ENCODE data around the gene FXR2. TPM values are rescaled to one million over a fixed set of nuclear protein-coding genes. Genes with fewer than 3 reads are reported as not detected.

Gene FXR2
- total RNA-seq, 1 experiment from 2014 or later: 61.5 TPM

GRCh38 chr17:7636163-7636562, 21.5 kb upstream of the FXR2 start:
- no peak overlapping the region for H2AFZ ChIP-seq
- no peak overlapping the region for H3K4me3 ChIP-seq
- BruUV-seq (replicated peaks): no TSS peak
- TF ChIP-seq EZH2 (IDR thresholded peaks at IDR 0.05; ENCODE audit: low read depth) (no peak), CTCF (conservative IDR thresholded peaks at IDR 0.05) (no peak)
- ChIA-PET CTCF (no interaction called here), POLR2A (ENCODE audit: unreplicated experiment) (no interaction called here)
- no peaks in the 10 kb centered on the region for H3F3A ChIP-seq (ENCODE audit: insufficient read depth, low read depth)
- no peaks in the 10 kb centered on the region for H3K9me2 ChIP-seq (ENCODE audit: insufficient read depth)
- H3K27me3 ChIP-seq (ENCODE audit: insufficient read depth, low read depth): no peaks in the 10 kb centered on the region
- no peaks in the 10 kb centered on the region for H3K79me2 ChIP-seq (ENCODE audit: low read depth)
- H3K4me1 ChIP-seq (replicated peaks; ENCODE audit: insufficient read depth): no peaks in the 10 kb centered on the region
- H3K27ac ChIP-seq: no peak overlapping the region
- no peak overlapping the region for H3K4me2 ChIP-seq
- no peaks in the 10 kb centered on the region for H4K20me1 ChIP-seq (ENCODE audit: insufficient read depth)
- DNase-seq: no peak
- H3K36me3 ChIP-seq (ENCODE audit: low read depth): no peaks in the 10 kb centered on the region
- intact Hi-C loops (cut with micrococcal nuclease; ENCODE audit: unreplicated experiment): no loop called here
- no peaks in the 10 kb centered on the region for H3K9me3 ChIP-seq (ENCODE audit: insufficient read depth, low read depth)

- TF ChIP-seq EZH2 (IDR thresholded peaks at IDR 0.05; ENCODE audit: low read depth) (no peak), CTCF (conservative IDR thresholded peaks at IDR 0.05) (peak; percentile 40)
- Histone ChIP-seq H3F3A (ENCODE audit: insufficient read depth, low read depth) (no peaks in the 10 kb centered on the region), H4K20me1 (ENCODE audit: insufficient read depth) (no peaks in the 10 kb centered on the region), H3K36me3 (ENCODE audit: low read depth) (no peaks in the 10 kb centered on the region), H3K9me3 (ENCODE audit: insufficient read depth, low read depth) (no peaks in the 10 kb centered on the region), H3K4me3 (no peak overlapping the region), H3K79me2 (ENCODE audit: low read depth) (no peaks in the 10 kb centered on the region), H3K27ac (no peak overlapping the region), H3K27me3 (ENCODE audit: insufficient read depth, low read depth) (no peaks in the 10 kb centered on the region), H2AFZ (no peak overlapping the region), H3K4me1 (replicated peaks; ENCODE audit: insufficient read depth) (no peaks in the 10 kb centered on the region), H3K4me2 (no peak overlapping the region), H3K9me2 (ENCODE audit: insufficient read depth) (no peaks in the 10 kb centered on the region)
- peak in 1 of 2 experiments; percentile 34 for DNase-seq
- intact Hi-C loops (cut with micrococcal nuclease; ENCODE audit: unreplicated experiment): loop anchor here (5.0 kb wide), 1 partner anchor 53 kb away; the partner anchor contains the start of genes TP53 and WRAP53
- CTCF ChIA-PET: no interaction called here
- no TSS peak for BruUV-seq (replicated peaks)
- POLR2A ChIA-PET (ENCODE audit: unreplicated experiment): interaction anchor here (0.7 kb wide), 1 partner anchor 1079 kb away, joined by 6 read pairs; no protein-coding TSS in a partner anchor
Measured at GRCh38 chr17:7634384-7634783, 19.7 kb upstream of the FXR2 start.

- TF ChIP-seq CTCF (conservative IDR thresholded peaks at IDR 0.05) (no peak), EZH2 (IDR thresholded peaks at IDR 0.05; ENCODE audit: low read depth) (no peak)
- H3K9me2 ChIP-seq (ENCODE audit: insufficient read depth): no peaks in the 10 kb centered on the region
- H3K4me1 ChIP-seq (replicated peaks; ENCODE audit: insufficient read depth): no peaks in the 10 kb centered on the region
- no peaks in the 10 kb centered on the region for H4K20me1 ChIP-seq (ENCODE audit: insufficient read depth)
- no peak overlapping the region for H2AFZ ChIP-seq
- no peaks in the 10 kb centered on the region for H3K36me3 ChIP-seq (ENCODE audit: low read depth)
- BruUV-seq (replicated peaks): no TSS peak
- no peaks in the 10 kb centered on the region for H3F3A ChIP-seq (ENCODE audit: insufficient read depth, low read depth)
- POLR2A ChIA-PET (ENCODE audit: unreplicated experiment): interaction anchor here (0.6 kb wide), 2 partner anchors 54 to 1192 kb away, joined by 3 to 4 read pairs; partner anchors contain the start of gene TP53
- H3K4me2 ChIP-seq: no peak overlapping the region
- H3K27me3 ChIP-seq (ENCODE audit: insufficient read depth, low read depth): no peaks in the 10 kb centered on the region
- H3K79me2 ChIP-seq (ENCODE audit: low read depth): no peaks in the 10 kb centered on the region
- H3K27ac ChIP-seq: no peak overlapping the region
- no peak overlapping the region for H3K4me3 ChIP-seq
- intact Hi-C loops (cut with micrococcal nuclease; ENCODE audit: unreplicated experiment): loop anchor here (5.0 kb wide), 1 partner anchor 54 kb away; the partner anchor contains the start of genes TP53 and WRAP53
- no peaks in the 10 kb centered on the region for H3K9me3 ChIP-seq (ENCODE audit: insufficient read depth, low read depth)
- CTCF ChIA-PET: interaction anchor here (0.6 to 1.2 kb wide), 5 partner anchors 20 to 587 kb away, joined by 3 to 15 read pairs (median 3); partner anchors contain the start of genes TP53 and WRAP53
- no peak for DNase-seq
Measured at GRCh38 chr17:7633093-7633492, 18.4 kb upstream of the FXR2 start.

Data from PC-9 (cell line).